ENCODE results near the gene LUC7L.
"Not testable (repeated sequence)": the region's sequence is repeated elsewhere in the genome, so short reads cannot be mapped to it uniquely, and the experiment has no call there.

The LUC7L gene

GRCh38 chr16:164134-164823, 65.0 kb downstream of the LUC7L start:
- DNase-seq, result not testable (repeated sequence)

GRCh38 chr16:163696-164095, 65.6 kb downstream of the LUC7L start:
- not testable (repeated sequence) for DNase-seq

GRCh38 chr16:163139-163538, 66.1 kb downstream of the LUC7L start:
- DNase-seq, result not testable (repeated sequence)

GRCh38 chr16:162271-162991, 66.8 kb downstream of the LUC7L start:
- DNase-seq, result no peak

GRCh38 chr16:160691-161190, 68.5 kb downstream of the LUC7L start:
- no peak for DNase-seq

GRCh38 chr16:160242-160641, 69.0 kb downstream of the LUC7L start:
- not testable (repeated sequence) for DNase-seq

- no peak for DNase-seq
Measured at GRCh38 chr16:159136-159849, 70.0 kb downstream of the LUC7L start.

- DNase-seq, result no peak
Measured at GRCh38 chr16:155031-155398, 74.2 kb downstream of the LUC7L start.

- DNase-seq, result no peak
Measured at GRCh38 chr16:154217-155030, 74.8 kb downstream of the LUC7L start.

- DNase-seq, result not testable (repeated sequence)
Measured at GRCh38 chr16:153550-154216, 75.6 kb downstream of the LUC7L start.

GRCh38 chr16:153129-153521, 76.1 kb downstream of the LUC7L start:
- DNase-seq, result not testable (repeated sequence)

- no peak for DNase-seq
Measured at GRCh38 chr16:152141-153128, 76.8 kb downstream of the LUC7L start, which contains the start of gene HBZ. Gene HBZ, plus strand, starts transcription at chr16:152644. Its CDS starts 266 bp downstream, at chr16:152910.

GRCh38 chr16:149024-149660, 80.1 kb downstream of the LUC7L start:
- no peak for DNase-seq

- no peak for DNase-seq
Measured at GRCh38 chr16:146646-147045, 82.6 kb downstream of the LUC7L start.

GRCh38 chr16:144797-145252, 84.4 kb downstream of the LUC7L start:
- DNase-seq, result no peak

- no peak for DNase-seq
Measured at GRCh38 chr16:143456-143855, 85.8 kb downstream of the LUC7L start.

GRCh38 chr16:143047-143446, 86.2 kb downstream of the LUC7L start:
- DNase-seq, result no peak

GRCh38 chr16:142405-142967, 86.8 kb downstream of the LUC7L start:
- DNase-seq, result no peak

- DNase-seq, result no peak
Measured at GRCh38 chr16:140175-140857, 88.9 kb downstream of the LUC7L start.
